Measurements from ENCODE around the gene CNDP2.

DNA sequence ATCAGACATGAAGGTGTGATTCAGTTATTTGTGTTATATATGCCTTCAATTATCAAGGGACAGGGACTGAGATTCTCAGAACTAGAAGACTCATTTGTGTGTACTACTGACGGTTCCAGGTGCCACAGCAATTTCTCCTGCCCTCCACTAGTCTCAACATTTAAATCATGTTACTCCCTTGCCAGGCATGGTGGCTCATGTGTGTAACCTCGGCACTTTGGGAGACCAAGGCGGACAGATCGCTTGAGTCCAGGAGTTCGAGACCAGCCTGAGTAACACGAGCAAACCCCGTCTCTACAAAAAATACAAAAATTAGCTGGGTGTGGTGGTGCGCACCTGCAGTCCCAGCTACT lies 1.1 kb downstream of the CNDP2 start:
- TF ChIP-seq, protein P1, sequence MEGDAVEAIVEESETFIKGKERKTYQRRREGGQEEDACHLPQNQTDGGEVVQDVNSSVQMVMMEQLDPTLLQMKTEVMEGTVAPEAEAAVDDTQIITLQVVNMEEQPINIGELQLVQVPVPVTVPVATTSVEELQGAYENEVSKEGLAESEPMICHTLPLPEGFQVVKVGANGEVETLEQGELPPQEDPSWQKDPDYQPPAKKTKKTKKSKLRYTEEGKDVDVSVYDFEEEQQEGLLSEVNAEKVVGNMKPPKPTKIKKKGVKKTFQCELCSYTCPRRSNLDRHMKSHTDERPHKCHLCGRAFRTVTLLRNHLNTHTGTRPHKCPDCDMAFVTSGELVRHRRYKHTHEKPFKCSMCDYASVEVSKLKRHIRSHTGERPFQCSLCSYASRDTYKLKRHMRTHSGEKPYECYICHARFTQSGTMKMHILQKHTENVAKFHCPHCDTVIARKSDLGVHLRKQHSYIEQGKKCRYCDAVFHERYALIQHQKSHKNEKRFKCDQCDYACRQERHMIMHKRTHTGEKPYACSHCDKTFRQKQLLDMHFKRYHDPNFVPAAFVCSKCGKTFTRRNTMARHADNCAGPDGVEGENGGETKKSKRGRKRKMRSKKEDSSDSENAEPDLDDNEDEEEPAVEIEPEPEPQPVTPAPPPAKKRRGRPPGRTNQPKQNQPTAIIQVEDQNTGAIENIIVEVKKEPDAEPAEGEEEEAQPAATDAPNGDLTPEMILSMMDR (IDR thresholded peaks at IDR 0.05) = no peak
- TF ChIP-seq POLR2A (IDR thresholded peaks at IDR 0.05) = no peak
